ENCODE data around the gene CLDN9. TPM values are rescaled to one million over a fixed set of nuclear protein-coding genes. Genes with fewer than 3 reads are reported as not detected.

The CLDN9 gene
- total RNA-seq, 2 donors from 2014 or later = 0.14 TPM; not detected in 1

DNA sequence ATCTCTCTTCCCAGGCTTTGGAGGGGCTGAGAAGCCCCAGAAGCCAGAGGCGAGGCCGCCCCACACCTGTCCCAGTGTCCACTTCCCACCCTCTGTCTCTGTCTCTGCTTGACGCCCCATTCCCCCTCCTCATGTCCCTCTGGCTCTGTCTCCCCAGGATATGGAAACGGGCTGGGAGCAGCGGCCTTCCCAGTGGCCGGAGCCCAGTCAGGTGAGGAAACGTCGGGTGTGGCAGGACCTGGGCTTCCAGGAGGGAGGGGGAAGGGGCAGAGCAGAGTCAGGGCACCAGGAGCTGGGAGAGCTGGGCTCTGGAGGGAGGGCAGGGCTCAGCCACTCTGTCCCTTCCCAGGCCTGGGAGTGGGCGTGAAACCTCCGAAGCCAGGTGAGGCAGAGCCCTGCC lies 21.8 kb upstream of the CLDN9 start:
- H3K9me3 Mint-ChIP-seq = no peaks in the 10 kb centered on the region
- H3K4me1 Mint-ChIP-seq (ENCODE audit: low read depth) = no peaks in the 10 kb centered on the region
- H3K36me3 Mint-ChIP-seq (ENCODE audit: insufficient read depth in 2 of 2) = no peaks in the 10 kb centered on the region
- no peak for DNase-seq
- H3K27ac Mint-ChIP-seq = no peak overlapping the region
- H3K27me3 Mint-ChIP-seq (ENCODE audit: low read depth) = no peaks in the 10 kb centered on the region
- H3K4me3 Mint-ChIP-seq = no peak overlapping the region
- ATAC-seq (replicated peaks in 1 of 2) = no peak

GRCh38 chr16:2991566-2992261 lies 21.0 kb upstream of the CLDN9 start:
- no peak for DNase-seq
- no peak for ATAC-seq (replicated peaks in 1 of 2)
- Mint-ChIP-seq H3K4me3 (no peak overlapping the region), H3K27me3 (ENCODE audit: low read depth) (no peaks in the 10 kb centered on the region), H3K9me3 (no peaks in the 10 kb centered on the region), H3K36me3 (ENCODE audit: insufficient read depth in 2 of 2) (no peaks in the 10 kb centered on the region), H3K4me1 (ENCODE audit: low read depth) (no peaks in the 10 kb centered on the region), H3K27ac (no peak overlapping the region)

GRCh38 chr16:2992383-2993081 lies 20.2 kb upstream of the CLDN9 start:
- no peaks in the 10 kb centered on the region for H3K27me3 Mint-ChIP-seq (ENCODE audit: low read depth)
- no peak overlapping the region for H3K27ac Mint-ChIP-seq
- DNase-seq (no peak), ATAC-seq (replicated peaks in 1 of 2) (no peak)
- no peaks in the 10 kb centered on the region for H3K4me1 Mint-ChIP-seq (ENCODE audit: low read depth)
- no peaks in the 10 kb centered on the region for H3K36me3 Mint-ChIP-seq (ENCODE audit: insufficient read depth in 2 of 2)
- no peak overlapping the region for H3K4me3 Mint-ChIP-seq
- H3K9me3 Mint-ChIP-seq = no peaks in the 10 kb centered on the region

DNA sequence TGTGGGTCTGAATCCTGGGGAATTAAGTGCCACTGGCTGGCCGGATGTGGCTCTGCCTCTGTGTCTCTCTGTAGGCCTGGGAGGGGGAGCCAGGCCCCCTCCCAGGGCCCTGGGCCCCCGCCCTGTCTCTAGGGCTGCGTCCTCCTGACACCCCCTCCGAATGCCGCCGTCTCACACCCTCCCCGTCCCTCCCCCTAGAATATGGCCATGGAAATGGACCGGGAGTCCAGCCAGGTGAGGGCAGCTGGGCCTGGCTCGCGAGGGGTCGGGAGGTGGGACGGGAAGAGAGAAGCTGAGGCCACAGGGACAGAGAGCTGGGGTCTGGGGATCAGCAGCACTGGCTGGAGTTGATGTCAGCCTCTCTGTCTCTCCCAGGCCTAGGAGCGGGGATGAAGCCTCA lies 16.4 kb upstream of the CLDN9 start:
- Mint-ChIP-seq H3K27ac (no peak overlapping the region), H3K27me3 (ENCODE audit: low read depth) (no peaks in the 10 kb centered on the region), H3K4me3 (no peak overlapping the region), H3K4me1 (ENCODE audit: low read depth) (no peaks in the 10 kb centered on the region), H3K36me3 (ENCODE audit: insufficient read depth in 2 of 2) (no peaks in the 10 kb centered on the region), H3K9me3 (no peaks in the 10 kb centered on the region)
- DNase-seq = no peak
- no peak for ATAC-seq (replicated peaks in 1 of 2)

DNA sequence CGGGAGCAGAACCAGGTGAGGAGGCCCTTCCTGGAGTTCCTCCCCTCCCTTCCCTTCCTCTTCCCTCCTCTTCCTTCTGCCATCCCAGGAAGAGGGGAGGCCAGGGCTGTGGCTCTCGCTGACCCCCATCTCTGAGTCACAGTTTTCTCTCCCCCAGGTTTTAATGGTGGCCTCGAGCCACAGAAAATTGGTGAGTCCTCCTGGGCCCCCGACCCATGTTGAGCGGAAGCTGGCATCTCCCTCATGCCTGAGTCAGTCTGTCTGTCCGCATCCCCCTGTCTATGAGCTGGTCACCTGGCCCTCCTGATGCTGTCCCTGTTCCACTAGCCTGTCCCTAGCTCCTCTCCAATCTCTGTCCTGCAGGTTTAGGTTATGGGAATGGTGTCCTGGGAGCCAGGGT lies 12.8 kb upstream of the CLDN9 start:
- H3K36me3 Mint-ChIP-seq (ENCODE audit: insufficient read depth in 2 of 2) = no peaks in the 10 kb centered on the region
- H3K27me3 Mint-ChIP-seq (ENCODE audit: low read depth) = no peaks in the 10 kb centered on the region
- no peaks in the 10 kb centered on the region for H3K9me3 Mint-ChIP-seq
- ATAC-seq (replicated peaks in 1 of 2) (no peak), DNase-seq (no peak)
- no peak overlapping the region for H3K4me3 Mint-ChIP-seq
- no peak overlapping the region for H3K27ac Mint-ChIP-seq
- no peaks in the 10 kb centered on the region for H3K4me1 Mint-ChIP-seq (ENCODE audit: low read depth)

DNA sequence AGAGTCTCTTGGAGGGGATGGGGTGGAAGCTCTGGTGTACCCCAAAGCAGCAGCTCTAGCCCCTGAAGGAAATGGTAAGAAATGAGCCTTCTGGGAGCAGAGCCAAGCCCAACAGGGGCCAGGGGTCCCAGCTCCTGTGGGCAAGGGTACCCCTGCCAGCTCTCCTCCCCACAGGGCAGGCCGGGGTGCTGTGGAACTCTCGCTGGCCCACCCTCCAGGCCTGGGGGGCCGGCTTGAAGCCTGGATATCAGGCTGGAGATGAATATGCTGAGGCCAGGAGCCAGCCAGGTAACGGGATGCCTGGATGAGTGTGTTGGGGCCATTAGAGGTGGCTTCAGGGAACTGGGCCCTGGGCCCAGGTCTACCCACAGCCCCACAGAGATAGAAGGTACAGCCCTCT lies 12.2 kb upstream of the CLDN9 start:
- Mint-ChIP-seq H3K9me3 (no peaks in the 10 kb centered on the region), H3K27me3 (ENCODE audit: low read depth) (no peaks in the 10 kb centered on the region), H3K36me3 (ENCODE audit: insufficient read depth in 2 of 2) (no peaks in the 10 kb centered on the region), H3K4me1 (ENCODE audit: low read depth) (no peaks in the 10 kb centered on the region), H3K4me3 (no peak overlapping the region), H3K27ac (no peak overlapping the region)
- ATAC-seq (replicated peaks in 1 of 2) = no peak
- no peak for DNase-seq

DNA sequence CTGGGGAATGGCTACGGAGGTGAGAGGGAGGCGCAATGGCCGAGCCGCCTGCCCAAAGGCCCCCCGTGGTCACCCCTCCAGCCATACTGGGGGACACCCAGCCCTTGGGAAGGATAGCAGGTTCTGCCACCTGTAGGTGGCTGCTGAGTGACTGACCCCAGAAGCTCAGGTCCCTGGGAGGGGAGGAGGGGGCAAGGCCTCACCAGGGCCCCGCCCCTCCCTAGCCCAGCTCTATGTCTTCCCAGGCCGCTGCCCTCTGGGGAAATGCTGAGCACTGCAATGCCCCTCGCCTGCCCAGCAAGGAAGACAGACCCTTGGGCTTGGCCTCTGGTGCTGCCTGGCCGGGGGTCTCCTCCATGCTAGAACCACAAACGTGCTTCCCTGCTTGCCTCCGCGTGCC lies 11.4 kb upstream of the CLDN9 start:
- H3K4me3 Mint-ChIP-seq = no peak overlapping the region
- no peak for DNase-seq
- H3K9me3 Mint-ChIP-seq = no peaks in the 10 kb centered on the region
- no peaks in the 10 kb centered on the region for H3K36me3 Mint-ChIP-seq (ENCODE audit: insufficient read depth in 2 of 2)
- no peak for ATAC-seq (replicated peaks in 1 of 2)
- H3K27ac Mint-ChIP-seq = no peak overlapping the region
- H3K27me3 Mint-ChIP-seq (ENCODE audit: low read depth) = no peaks in the 10 kb centered on the region
- no peaks in the 10 kb centered on the region for H3K4me1 Mint-ChIP-seq (ENCODE audit: low read depth)

GRCh38 chr16:3003582-3004270 lies 9.0 kb upstream of the CLDN9 start:
- H3K4me1 Mint-ChIP-seq (ENCODE audit: low read depth) = peaks cover 20% of the 10 kb centered on the region
- DNase-seq (peak; percentile 97 to 99), ATAC-seq (replicated peaks in 1 of 2) (peak; percentile 99)
- H3K9me3 Mint-ChIP-seq = no peaks in the 10 kb centered on the region
- peak overlapping the region; percentile 64 to 79 for H3K4me3 Mint-ChIP-seq
- H3K27me3 Mint-ChIP-seq (ENCODE audit: low read depth) = peaks cover 8% of the 10 kb centered on the region
- H3K36me3 Mint-ChIP-seq (ENCODE audit: insufficient read depth in 2 of 2) = no peaks in the 10 kb centered on the region
- H3K27ac Mint-ChIP-seq = no peak overlapping the region

- Mint-ChIP-seq H3K4me3 (peak overlapping the region; percentile 59 to 78), H3K36me3 (ENCODE audit: insufficient read depth in 2 of 2) (no peaks in the 10 kb centered on the region), H3K27me3 (ENCODE audit: low read depth) (peaks cover 8% of the 10 kb centered on the region), H3K9me3 (no peaks in the 10 kb centered on the region), H3K4me1 (ENCODE audit: low read depth) (peaks cover 21% of the 10 kb centered on the region), H3K27ac (no peak overlapping the region)
- DNase-seq (peak; percentile 36 to 38), ATAC-seq (replicated peaks in 1 of 2) (peak; percentile 23 to 30)
Observed at GRCh38 chr16:3004319-3004718, 8.4 kb upstream of the CLDN9 start.

DNA sequence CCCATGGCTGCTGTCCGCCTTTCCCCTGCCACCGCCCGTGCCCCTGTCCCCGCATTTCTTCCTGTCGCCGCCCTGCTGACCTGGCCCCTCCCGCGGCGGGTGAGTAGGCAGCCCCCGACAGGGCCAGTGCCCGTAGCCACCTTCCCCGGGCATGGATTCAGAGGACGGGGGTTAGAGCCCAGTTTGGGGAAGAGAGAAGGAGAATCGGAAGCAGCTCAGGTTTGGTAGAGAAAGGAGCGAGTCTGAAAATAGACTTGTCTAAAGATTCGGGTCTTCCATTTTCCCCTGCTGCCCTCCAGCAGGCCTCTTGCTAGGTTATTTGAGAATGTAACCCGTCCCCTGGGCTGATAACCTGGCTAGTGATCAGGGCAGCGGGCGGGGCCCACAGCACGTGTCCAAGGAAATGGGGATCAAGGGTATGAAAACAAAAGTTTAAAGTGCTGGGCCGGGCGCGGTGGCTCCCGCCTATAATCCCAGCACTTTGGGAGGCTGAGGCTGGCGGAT lies 7.9 kb upstream of the CLDN9 start:
- Mint-ChIP-seq H3K27me3 (ENCODE audit: low read depth) (peaks cover 8% of the 10 kb centered on the region), H3K4me3 (peak overlapping the region; percentile 59 to 78)
- peak in 1 of 2 donors; percentile 19 for DNase-seq

GRCh38 chr16:3007059-3007956 lies 5.4 kb upstream of the CLDN9 start:
- ATAC-seq (replicated peaks in 1 of 2) (no peak), DNase-seq (no peak)
- Mint-ChIP-seq H3K4me3 (no peak overlapping the region), H3K9me3 (no peaks in the 10 kb centered on the region), H3K27me3 (ENCODE audit: low read depth) (peaks cover 8% of the 10 kb centered on the region), H3K4me1 (ENCODE audit: low read depth) (peaks cover 21% of the 10 kb centered on the region), H3K27ac (no peak overlapping the region), H3K36me3 (ENCODE audit: insufficient read depth in 2 of 2) (no peaks in the 10 kb centered on the region)

More for the DNA sequence above, 7.9 kb upstream of the CLDN9 start:
- no peak for ATAC-seq (replicated peaks in 1 of 2)
- Mint-ChIP-seq H3K27ac (no peak overlapping the region), H3K9me3 (no peaks in the 10 kb centered on the region), H3K36me3 (ENCODE audit: insufficient read depth in 2 of 2) (no peaks in the 10 kb centered on the region), H3K4me1 (ENCODE audit: low read depth) (peaks cover 21% of the 10 kb centered on the region)

DNA sequence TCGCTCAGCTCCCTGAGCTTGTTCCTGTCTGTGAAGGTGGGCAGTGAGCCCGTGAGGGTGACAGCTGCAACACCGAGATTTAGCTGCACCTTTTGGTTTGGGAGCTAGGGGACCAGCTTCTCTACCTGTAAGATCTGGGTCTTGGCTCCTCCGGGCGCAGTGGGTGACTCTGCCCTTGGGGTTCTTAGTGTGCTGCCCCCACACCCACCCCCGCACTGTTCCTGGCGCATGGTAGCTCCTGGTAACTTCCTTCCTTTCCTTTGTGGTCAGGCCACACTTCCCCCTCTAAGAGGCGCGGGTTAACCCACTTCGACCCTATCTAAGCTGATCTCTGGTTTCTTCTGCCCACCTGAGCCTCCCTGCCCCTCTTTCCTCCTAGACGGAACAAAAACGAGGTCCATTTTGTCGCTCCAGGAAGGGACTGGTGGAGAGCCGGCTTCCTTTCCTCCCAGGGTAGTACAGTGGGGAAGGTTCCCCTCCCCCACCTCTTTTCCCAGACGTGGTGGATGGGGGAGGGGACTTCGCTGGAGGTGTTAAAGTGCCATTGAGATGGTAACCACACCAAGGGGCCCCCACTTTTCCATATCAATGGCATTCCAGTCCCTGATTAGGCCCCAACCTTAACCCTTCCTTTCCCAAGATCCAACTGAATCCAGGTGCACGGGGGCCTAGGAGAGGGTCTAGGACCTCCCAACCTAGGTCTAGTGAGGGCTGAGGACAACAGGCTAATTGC lies 4.6 kb upstream of the CLDN9 start:
- Mint-ChIP-seq H3K4me1 (ENCODE audit: low read depth) (peaks cover 21% of the 10 kb centered on the region), H3K9me3 (no peaks in the 10 kb centered on the region), H3K27me3 (ENCODE audit: low read depth) (peaks cover 8% of the 10 kb centered on the region), H3K4me3 (peak overlapping the region; percentile 8 to 57), H3K27ac (no peak overlapping the region), H3K36me3 (ENCODE audit: insufficient read depth in 2 of 2) (no peaks in the 10 kb centered on the region)
- ATAC-seq (replicated peaks in 1 of 2) = no peak
- DNase-seq = no peak
